Spleen (tissue), 7 donors: ENCODE results near the gene ARL15.

Source experiments
- CTCF ChIP-seq, 11 experiments: fragments of 200-600 bp in 7 of 11; fragments of 450-650 bp in 4 of 11; sonication (generic) in 4 of 11; IDR thresholded peaks in 8 of 11; conservative IDR thresholded peaks in 3 of 11; 1 replicate in 7 of 11; 2 replicates in 4 of 11; pipeline versions ENCODE4 v1.4.0 to v1.8.0; 2016 to 2021; ENCODE audit warnings: antibody characterized with exemption in 11 of 11, inconsistent platforms in 4 of 11, mild to moderate bottlenecking in 1 of 11
- POLR2AphosphoS5 ChIP-seq, 3 donors: sonication (generic); formaldehyde crosslinking; IDR thresholded peaks; one replicate each; pipeline ENCODE4 v1.5.1; 2017; ENCODE audit warnings: antibody characterized with exemption in 3 of 3
- donor health status: DM: no; HTN: no; CAD: no; lungs with moderate emphysema.
- donor health status: DM: no; HTN: no; CAD: no.
- donor health status: DM: no; HTN: no; CAD: no.

GRCh38 chr5:54324651-54325271, 14.4 kb upstream of the ARL15 start:
- TF ChIP-seq CTCF (IDR thresholded peaks at IDR 0.05 in 8 of 11, conservative IDR thresholded peaks at IDR 0.05 in 3 of 11) (no peak), POLR2AphosphoS5 (IDR thresholded peaks at IDR 0.05) (no peak)
